HG02798 (cell line): ENCODE results near the gene AFG1L.
"Not testable (repeated sequence)": the region's sequence is repeated elsewhere in the genome, so short reads cannot be mapped to it uniquely, and the experiment has no call there.

Experiments used
- ATAC-seq: cut with Tn5 transposase; IDR thresholded peaks from one replicate; pipeline ENCODE4 v1.9.1; 2021; ENCODE audit warnings: mild to moderate bottlenecking; ENCODE audit not compliant: unreplicated experiment, poor library complexity

Gene AFG1L

GRCh38 chr6:108497883-108498282 is 203.0 kb downstream of the AFG1L start:
- ATAC-seq: no peak

GRCh38 chr6:108501559-108501958 is 206.7 kb downstream of the AFG1L start:
- no peak for ATAC-seq

GRCh38 chr6:108502832-108503231 is 208.0 kb downstream of the AFG1L start:
- no peak for ATAC-seq

GRCh38 chr6:108507316-108507715 is 212.5 kb downstream of the AFG1L start:
- no peak for ATAC-seq

GRCh38 chr6:108510461-108511319 is 215.8 kb downstream of the AFG1L start:
- ATAC-seq: no peak

GRCh38 chr6:108518714-108519576 is 224.1 kb downstream of the AFG1L start:
- ATAC-seq: no peak

- no peak for ATAC-seq
Observed at GRCh38 chr6:108521616-108522107, 226.8 kb downstream of the AFG1L start.

- ATAC-seq: no peak
Observed at GRCh38 chr6:108523697-108524096, 228.8 kb downstream of the AFG1L start.

- no peak for ATAC-seq
Observed at GRCh38 chr6:108524528-108525248, 229.8 kb downstream of the AFG1L start.

- no peak for ATAC-seq
Observed at GRCh38 chr6:108526739-108527174, 231.9 kb downstream of the AFG1L start.

- ATAC-seq: no peak
Observed at GRCh38 chr6:108528878-108529277, 234.0 kb downstream of the AFG1L start.

GRCh38 chr6:108531332-108531731 is 236.5 kb downstream of the AFG1L start:
- ATAC-seq: no peak

GRCh38 chr6:108535114-108535742 is 240.4 kb downstream of the AFG1L start:
- ATAC-seq: no peak

- ATAC-seq: not testable (repeated sequence)
Observed at GRCh38 chr6:108535920-108536535, 241.2 kb downstream of the AFG1L start.

- peak; percentile 81 for ATAC-seq
Observed at GRCh38 chr6:108541843-108542759, 247.2 kb downstream of the AFG1L start.

GRCh38 chr6:108543175-108543940 is 248.5 kb downstream of the AFG1L start:
- ATAC-seq: no peak

- no peak for ATAC-seq
Observed at GRCh38 chr6:108544606-108545005, 249.8 kb downstream of the AFG1L start.
